Measurements from ENCODE around the gene C9orf152. TPM values are rescaled to one million over a fixed set of nuclear protein-coding genes. Genes with fewer than 3 reads are reported as not detected.

The C9orf152 gene
- total and polyA plus RNA-seq, 2 of the 13 experiments (the other 11 are each of a cell fraction or from before 2014, with no cell fraction given) = 0.24 to 0.48 TPM

GRCh38 chr9:110180511-110181434, 27.2 kb downstream of the C9orf152 start (continued):
- TF ChIP-seq ZFP36L1 (CRISPR knock-in tag; IDR thresholded peaks at IDR 0.05) = peak; percentile 50; the same call in 1 of the 2 replicates
- 0 out of 2 replicates have a peak, but pooled peaks have one; percentile 29 for TF ChIP-seq FOXP1 (IDR thresholded peaks at IDR 0.05)
- peak; percentile 92 for TF ChIP-seq FOXP1 (CRISPR knock-in tag; IDR thresholded peaks at IDR 0.05)
- 0 out of 2 replicates have a peak, but pooled peaks have one; percentile 40 for TF ChIP-seq POGK (CRISPR knock-in tag; conservative IDR thresholded peaks at IDR 0.05)
- peak in 1 of 2 experiments; percentile 47; a peak in 1 of 4 replicates for TF ChIP-seq HMGXB4 (CRISPR knock-in tag; IDR thresholded peaks at IDR 0.05; ENCODE audit: borderline replicate concordance in 1 of 2, low read depth in 1 of 2)
- peak; percentile 77 for TF ChIP-seq FOSL1 (CRISPR knock-in tag; IDR thresholded peaks at IDR 0.05; ENCODE audit: borderline replicate concordance)
- no peak for TF ChIP-seq NKX3-1 (CRISPR knock-in tag; IDR thresholded peaks at IDR 0.05)
- TF ChIP-seq SOX6 (IDR thresholded peaks at IDR 0.05) = no peak
- TF ChIP-seq SOX6 (CRISPR knock-in tag; IDR thresholded peaks at IDR 0.05) = peak; percentile 99
- TF ChIP-seq, protein P1, sequence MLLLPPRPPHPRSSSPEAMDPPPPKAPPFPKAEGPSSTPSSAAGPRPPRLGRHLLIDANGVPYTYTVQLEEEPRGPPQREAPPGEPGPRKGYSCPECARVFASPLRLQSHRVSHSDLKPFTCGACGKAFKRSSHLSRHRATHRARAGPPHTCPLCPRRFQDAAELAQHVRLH (CRISPR knock-in tag; IDR thresholded peaks at IDR 0.05; ENCODE audit: borderline replicate concordance, low read depth) = peak; percentile 67; the same call in 1 of the 2 replicates
- TF ChIP-seq, protein P2, sequence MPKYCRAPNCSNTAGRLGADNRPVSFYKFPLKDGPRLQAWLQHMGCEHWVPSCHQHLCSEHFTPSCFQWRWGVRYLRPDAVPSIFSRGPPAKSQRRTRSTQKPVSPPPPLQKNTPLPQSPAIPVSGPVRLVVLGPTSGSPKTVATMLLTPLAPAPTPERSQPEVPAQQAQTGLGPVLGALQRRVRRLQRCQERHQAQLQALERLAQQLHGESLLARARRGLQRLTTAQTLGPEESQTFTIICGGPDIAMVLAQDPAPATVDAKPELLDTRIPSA (CRISPR knock-in tag; IDR thresholded peaks at IDR 0.05; ENCODE audit: borderline replicate concordance) = no peak
- TF ChIP-seq, protein P3, sequence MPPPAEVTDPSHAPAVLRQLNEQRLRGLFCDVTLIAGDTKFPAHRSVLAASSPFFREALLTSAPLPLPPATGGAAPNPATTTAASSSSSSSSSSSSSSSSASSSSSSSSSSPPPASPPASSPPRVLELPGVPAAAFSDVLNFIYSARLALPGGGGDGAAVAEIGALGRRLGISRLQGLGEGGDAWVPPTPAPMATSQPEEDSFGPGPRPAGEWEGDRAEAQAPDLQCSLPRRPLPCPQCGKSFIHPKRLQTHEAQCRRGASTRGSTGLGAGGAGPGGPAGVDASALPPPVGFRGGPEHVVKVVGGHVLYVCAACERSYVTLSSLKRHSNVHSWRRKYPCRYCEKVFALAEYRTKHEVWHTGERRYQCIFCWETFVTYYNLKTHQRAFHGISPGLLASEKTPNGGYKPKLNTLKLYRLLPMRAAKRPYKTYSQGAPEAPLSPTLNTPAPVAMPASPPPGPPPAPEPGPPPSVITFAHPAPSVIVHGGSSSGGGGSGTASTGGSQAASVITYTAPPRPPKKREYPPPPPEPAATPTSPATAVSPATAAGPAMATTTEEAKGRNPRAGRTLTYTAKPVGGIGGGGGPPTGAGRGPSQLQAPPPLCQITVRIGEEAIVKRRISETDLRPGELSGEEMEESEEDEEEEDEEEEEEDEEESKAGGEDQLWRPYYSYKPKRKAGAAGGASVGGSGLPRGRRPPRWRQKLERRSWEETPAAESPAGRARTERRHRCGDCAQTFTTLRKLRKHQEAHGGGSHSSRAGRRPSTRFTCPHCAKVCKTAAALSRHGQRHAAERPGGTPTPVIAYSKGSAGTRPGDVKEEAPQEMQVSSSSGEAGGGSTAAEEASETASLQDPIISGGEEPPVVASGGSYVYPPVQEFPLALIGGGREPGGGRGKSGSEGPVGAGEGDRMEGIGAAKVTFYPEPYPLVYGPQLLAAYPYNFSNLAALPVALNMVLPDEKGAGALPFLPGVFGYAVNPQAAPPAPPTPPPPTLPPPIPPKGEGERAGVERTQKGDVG (CRISPR knock-in tag; IDR thresholded peaks at IDR 0.05; ENCODE audit: borderline replicate concordance) = peak; percentile 50; the same call in 1 of the 2 replicates
- peak; percentile 78 for TF ChIP-seq TBX2 (CRISPR knock-in tag; IDR thresholded peaks at IDR 0.05; ENCODE audit: borderline replicate concordance)
- TF ChIP-seq FOSL2 (CRISPR knock-in tag; IDR thresholded peaks at IDR 0.05) = peak; percentile 96
- peak; percentile 59; the same call in 1 of the 2 replicates for TF ChIP-seq SMAD3 (CRISPR knock-in tag; IDR thresholded peaks at IDR 0.05)
- peak; percentile 84 for TF ChIP-seq NCOA2 (CRISPR knock-in tag; IDR thresholded peaks at IDR 0.05)
- no peak for TF ChIP-seq SETDB1 (CRISPR knock-in tag; IDR thresholded peaks at IDR 0.05; ENCODE audit: borderline replicate concordance)
- TF ChIP-seq, protein P4, sequence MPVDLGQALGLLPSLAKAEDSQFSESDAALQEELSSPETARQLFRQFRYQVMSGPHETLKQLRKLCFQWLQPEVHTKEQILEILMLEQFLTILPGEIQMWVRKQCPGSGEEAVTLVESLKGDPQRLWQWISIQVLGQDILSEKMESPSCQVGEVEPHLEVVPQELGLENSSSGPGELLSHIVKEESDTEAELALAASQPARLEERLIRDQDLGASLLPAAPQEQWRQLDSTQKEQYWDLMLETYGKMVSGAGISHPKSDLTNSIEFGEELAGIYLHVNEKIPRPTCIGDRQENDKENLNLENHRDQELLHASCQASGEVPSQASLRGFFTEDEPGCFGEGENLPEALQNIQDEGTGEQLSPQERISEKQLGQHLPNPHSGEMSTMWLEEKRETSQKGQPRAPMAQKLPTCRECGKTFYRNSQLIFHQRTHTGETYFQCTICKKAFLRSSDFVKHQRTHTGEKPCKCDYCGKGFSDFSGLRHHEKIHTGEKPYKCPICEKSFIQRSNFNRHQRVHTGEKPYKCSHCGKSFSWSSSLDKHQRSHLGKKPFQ (CRISPR knock-in tag; IDR thresholded peaks at IDR 0.05; ENCODE audit: insufficient replicate concordance) = peak; percentile 36

All from HepG2 (cell line).